Ovary (tissue), 9 donors: ENCODE data around the gene FKBP3. TPM values are rescaled to one million over a fixed set of nuclear protein-coding genes. Genes with fewer than 3 reads are reported as not detected.
"Not testable (repeated sequence)": the region's sequence is repeated elsewhere in the genome, so short reads cannot be mapped to it uniquely, and the experiment has no call there.

Source experiments
- DNase-seq, 5 donors: peaks; one replicate each; pipeline ENCODE4 v3.0.0-alpha.2; 2019 to 2020
- H3K27ac ChIP-seq, 2 donors: fragments of 200-600 bp; one replicate each; pipeline versions ENCODE4 v1.5.1 to v1.8.0; 2019 to 2022
- H3K27me3 ChIP-seq: fragments of 200-600 bp; one replicate; pipeline ENCODE4 v1.8.0; 2022
- H3K36me3 ChIP-seq: fragments of 200-600 bp; sonication (generic); one replicate; pipeline ENCODE4 v1.5.1; 2019
- H3K4me1 ChIP-seq: one replicate; pipeline ENCODE4 v1.8.1; 2013; ENCODE audit warnings: mild to moderate bottlenecking, moderate library complexity; ENCODE audit not compliant: insufficient read depth
- H3K4me3 ChIP-seq: fragments of 200-600 bp; sonication (generic); one replicate; pipeline ENCODE4 v1.5.1; 2017
- H3K9me3 ChIP-seq, 2 donors: fragments of 200-600 bp in 1 of 2; sonication (generic) in 1 of 2; one replicate each; pipeline versions ENCODE4 v1.5.1 to v1.8.1; 2013 to 2019; ENCODE audit warnings: mild to moderate bottlenecking in 1 of 2, moderate library complexity in 1 of 2
- EP300 ChIP-seq: sonication (generic); formaldehyde crosslinking; IDR thresholded peaks from one replicate; pipeline ENCODE4 v1.6.1; 2017; ENCODE audit warnings: antibody characterized with exemption
- POLR2A ChIP-seq: fragments of 450-650 bp; IDR thresholded peaks from one replicate; pipeline ENCODE4 v1.6.1; 2017; ENCODE audit warnings: antibody characterized with exemption, mild to moderate bottlenecking, moderate library complexity
- WGBS, 3 donors: extraction: QIAGEN DNeasy Blood & Tissue Kit in 1 of 3; methylation state at CpG; one replicate each; pipeline versions ENCODE4 v1.1.5 to v1.1.7; 2013 to 2017; 5-methylcytosine and 5-hydroxymethylcytosine counted together
- intact Hi-C, 4 donors: fragments of 100-400 bp; cut with DNase I; formaldehyde crosslinking; loops; one replicate each; pipeline versions ENCODE4 v1.11.0 to v1.15.1; 2022 to 2023
- polyA plus RNA-seq, 2 donors: library from polyadenylated mRNA; stranded (reverse); fragments of 200-250 nt in 1 of 2; fragments of 350-450 nt in 1 of 2; fragmentation: Illumina TruSeq in 1 of 2; extraction: RNeasy Lipid Tissue Mini Kit (QIAGEN cat#74804) in 1 of 2; gene quantifications; one replicate each; pipeline ENCODE4 v1.2.3, GENCODE V29; 2013 to 2014
- total RNA-seq, 7 donors: library from RNA; depleted of rRNA in 2 of 7; stranded (reverse); fragments of >200 nt in 2 of 7; fragmentation: NEBNext Ultra II Directional in 3 of 7; extraction: Animal tissue kit (Norgen Biotek cat#: 25700) in 3 of 7; gene quantifications; one replicate each; pipeline versions ENCODE4 v1.1.0 to v1.2.4, GENCODE V29; 2016 to 2023
- TF ChIP-seq, protein P1 (sequence below), 3 donors: fragments of 450-650 bp in 2 of 3; fragments of 200-600 bp in 1 of 3; IDR thresholded peaks; one replicate each; pipeline versions ENCODE4 v1.5.1 to v1.8.0; 2016 to 2022; ENCODE audit warnings: antibody characterized with exemption in 3 of 3, mild to moderate bottlenecking in 1 of 3
- donor health status: DM: no; HTN: no; CAD: no; lungs with moderate emphysema.
- donor health status: DM: no; HTN: no; CAD: no.
- donor health status: Bipolar disorder and iron deficiency.
- donor health status: DM: yes; HTN: yes; CAD: no.
- donor health status: DM: no; HTN: no; CAD: no.
- donor health status: DM: yes; HTN: yes; CAD: no.

FKBP3 gene
- total and polyA plus RNA-seq, 9 donors, result 38.3 to 65.9 (median 43.5) TPM

GRCh38 chr14:45083976-45084722 lies 50.1 kb downstream of the FKBP3 start, which contains the start of gene PRPF39:
PRPF39 (plus strand) TSS chr14:45084116; CDS start chr14:45095240, 11,124 bp downstream.
- no peaks in the 10 kb centered on the region for H3K9me3 ChIP-seq
- 0 to 1% (median 1%) methylated on average over 44 to 49 of the region's 49 CpGs for WGBS, 3 donors
- intact Hi-C loops, result loop anchor here in 1 of 4 donors (2.0 kb wide), 1 partner anchor 121 kb away; the partner anchor contains the start of gene TOGARAM1
- peak within 1 kb of the TSS; percentile 41 to 59 for H3K27ac ChIP-seq
- no peak for TF ChIP-seq EP300
- TF ChIP-seq, protein P1, sequence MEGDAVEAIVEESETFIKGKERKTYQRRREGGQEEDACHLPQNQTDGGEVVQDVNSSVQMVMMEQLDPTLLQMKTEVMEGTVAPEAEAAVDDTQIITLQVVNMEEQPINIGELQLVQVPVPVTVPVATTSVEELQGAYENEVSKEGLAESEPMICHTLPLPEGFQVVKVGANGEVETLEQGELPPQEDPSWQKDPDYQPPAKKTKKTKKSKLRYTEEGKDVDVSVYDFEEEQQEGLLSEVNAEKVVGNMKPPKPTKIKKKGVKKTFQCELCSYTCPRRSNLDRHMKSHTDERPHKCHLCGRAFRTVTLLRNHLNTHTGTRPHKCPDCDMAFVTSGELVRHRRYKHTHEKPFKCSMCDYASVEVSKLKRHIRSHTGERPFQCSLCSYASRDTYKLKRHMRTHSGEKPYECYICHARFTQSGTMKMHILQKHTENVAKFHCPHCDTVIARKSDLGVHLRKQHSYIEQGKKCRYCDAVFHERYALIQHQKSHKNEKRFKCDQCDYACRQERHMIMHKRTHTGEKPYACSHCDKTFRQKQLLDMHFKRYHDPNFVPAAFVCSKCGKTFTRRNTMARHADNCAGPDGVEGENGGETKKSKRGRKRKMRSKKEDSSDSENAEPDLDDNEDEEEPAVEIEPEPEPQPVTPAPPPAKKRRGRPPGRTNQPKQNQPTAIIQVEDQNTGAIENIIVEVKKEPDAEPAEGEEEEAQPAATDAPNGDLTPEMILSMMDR (IDR thresholded peaks at IDR 0.05), result no peak
- TF ChIP-seq POLR2A, result peak; percentile 86
- peak; percentile 92 to 95 (median 94) for DNase-seq
- H3K27me3 ChIP-seq, result no peaks in the 10 kb centered on the region
- H3K4me1 ChIP-seq, result peaks cover 3% of the 10 kb centered on the region
- H3K4me3 ChIP-seq, result peak within 1 kb of the TSS; percentile 72
- no peaks in the 10 kb centered on the region for H3K36me3 ChIP-seq

GRCh38 chr14:45083617-45083975 lies 50.7 kb downstream of the FKBP3 start:
- no peak for TF ChIP-seq EP300
- TF ChIP-seq, protein P1 (IDR thresholded peaks at IDR 0.05), result no peak
- no peak for TF ChIP-seq POLR2A
- intact Hi-C loops, result no loop called here
- no peaks in the 10 kb centered on the region for H3K27me3 ChIP-seq
- H3K36me3 ChIP-seq, result no peaks in the 10 kb centered on the region
- no peaks in the 10 kb centered on the region for H3K9me3 ChIP-seq
- no peak for DNase-seq
- peak overlapping the region in 1 of 2 donors; percentile 59 for H3K27ac ChIP-seq
- peak overlapping the region; percentile 72 for H3K4me3 ChIP-seq
- 1% methylated on average over 10 of the region's 10 CpGs for WGBS, 3 donors
- peaks cover 3% of the 10 kb centered on the region for H3K4me1 ChIP-seq

- no peak overlapping the region for H3K4me3 ChIP-seq
- WGBS, 3 donors, result 71 to 77% (median 74%) methylated on average over 2 of the region's 2 CpGs
- H3K27me3 ChIP-seq, result no peaks in the 10 kb centered on the region
- H3K9me3 ChIP-seq, result no peaks in the 10 kb centered on the region
- no peaks in the 10 kb centered on the region for H3K36me3 ChIP-seq
- TF ChIP-seq POLR2A (no peak), EP300 (no peak)
- TF ChIP-seq, protein P1 (IDR thresholded peaks at IDR 0.05), result no peak
- H3K4me1 ChIP-seq, result peaks cover 3% of the 10 kb centered on the region
- no peak overlapping the region for H3K27ac ChIP-seq
- no peak for DNase-seq
- intact Hi-C loops, result no loop called here
These were observed 51.9 kb downstream of the FKBP3 start for GRCh38 chr14:45082420-45082819.

- WGBS, 3 donors, result 95 to 96% (median 96%) methylated on average over 3 of the region's 3 CpGs
- H3K36me3 ChIP-seq, DNase-seq, H3K9me3 ChIP-seq, H3K4me1 ChIP-seq, intact Hi-C loops, H3K27me3 ChIP-seq, H3K4me3 ChIP-seq, H3K27ac ChIP-seq: not testable (repeated sequence)
These were observed 53.2 kb downstream of the FKBP3 start for GRCh38 chr14:45081096-45081495.

GRCh38 chr14:45080416-45080968 lies 53.8 kb downstream of the FKBP3 start:
- H3K36me3 ChIP-seq, H3K27ac ChIP-seq, H3K27me3 ChIP-seq, DNase-seq, H3K9me3 ChIP-seq, H3K4me1 ChIP-seq, H3K4me3 ChIP-seq, intact Hi-C loops: not testable (repeated sequence)
- WGBS, 3 donors, result 95 to 98% (median 96%) methylated on average over 39 to 40 of the region's 40 CpGs
